ENCODE measurements around the gene ZNF24. TPM values are rescaled to one million over a fixed set of nuclear protein-coding genes. Genes with fewer than 3 reads are reported as not detected.

Gene ZNF24
- total RNA-seq, 1 experiment from 2014 or later, result 54.7 TPM

GRCh38 chr18:35383136-35383535 is 38.9 kb upstream of the ZNF24 start (continued):
- TF ChIP-seq ZBTB33 (IDR thresholded peaks at IDR 0.05; ENCODE audit: extremely low read depth, insufficient replicate concordance, low read length) (no peak), ZNF274 (IDR thresholded peaks at IDR 0.05; ENCODE audit: low read depth, low read length) (no peak)

GRCh38 chr18:35379421-35379820 is 35.2 kb upstream of the ZNF24 start:
- RAD21 ChIA-PET (ENCODE audit: low non-redundant PET in 1 of 2, low total read pairs in 2 of 2, uncharacterized antibody in 2 of 2, unreplicated experiment in 2 of 2), result no interaction called here
- intact Hi-C loops (cut with micrococcal nuclease), result loop anchor here (5.0 kb wide), 1 partner anchor 142 kb away; no protein-coding TSS in a partner anchor
- no peaks in the 10 kb centered on the region for H4K20me1 ChIP-seq (ENCODE audit: insufficient read depth)

GRCh38 chr18:35378574-35378896 is 34.3 kb upstream of the ZNF24 start:
- Histone ChIP-seq H3K27ac (ENCODE audit: low read depth, low read length) (no peak overlapping the region), H3K36me3 (ENCODE audit: control insufficient read depth in 1 of 2, insufficient read depth in 2 of 2, low read length in 2 of 2) (no peaks in the 10 kb centered on the region), H3K4me3 (replicated peaks in 1 of 2; ENCODE audit: low read depth in 1 of 2, low read length in 2 of 2) (no peak overlapping the region), H4K20me1 (ENCODE audit: insufficient read depth) (no peaks in the 10 kb centered on the region), H3K27me3 (ENCODE audit: insufficient read depth, low read length) (no peaks in the 10 kb centered on the region), H3K9me3 (ENCODE audit: control insufficient read depth in 1 of 2, insufficient read depth in 1 of 2, low read depth in 1 of 2, low read length in 2 of 2) (no peaks in the 10 kb centered on the region), H3K79me2 (ENCODE audit: insufficient read depth, low read length) (no peaks in the 10 kb centered on the region), H3K9me2 (ENCODE audit: insufficient read depth) (no peaks in the 10 kb centered on the region; the same call in 1 of the 2 replicates), H3K4me1 (ENCODE audit: control insufficient read depth in 1 of 2, insufficient read depth in 2 of 2, low read length in 2 of 2) (peaks cover 6 to 16% of the 10 kb centered on the region in 2 experiments; a peak in 3 of 4 replicates), H3K4me2 (ENCODE audit: low read length) (no peak overlapping the region), H2AFZ (ENCODE audit: low read depth, low read length, poor library complexity, severe bottlenecking) (no peak overlapping the region), H3K9ac (ENCODE audit: low read length) (no peak overlapping the region)
- CTCF ChIA-PET, result no interaction called here
- POLR2A ChIA-PET, result no interaction called here
- intact Hi-C loops (cut with micrococcal nuclease), result loop anchor here (5.0 kb wide), 1 partner anchor 141 kb away; no protein-coding TSS in a partner anchor
- no TSS peak for BruUV-seq (replicated peaks)
- DNase-seq (ENCODE audit: low read depth, low spot score), result no peak
- TF ChIP-seq MAX (IDR thresholded peaks at IDR 0.05), result no peak
- no peak for TF ChIP-seq CTCF (IDR thresholded peaks at IDR 0.05 in 2 of 3, conservative IDR thresholded peaks at IDR 0.05 in 1 of 3; ENCODE audit: borderline replicate concordance in 1 of 3, insufficient read depth in 1 of 3, low read depth in 2 of 3, low read length in 2 of 3)
- TF ChIP-seq YY1 (IDR thresholded peaks at IDR 0.05; ENCODE audit: extremely low read depth, insufficient replicate concordance, low read depth, low read length), result no peak
- no peak for TF ChIP-seq ZNF274 (IDR thresholded peaks at IDR 0.05; ENCODE audit: low read depth, low read length)
- TF ChIP-seq REST (IDR thresholded peaks at IDR 0.05; ENCODE audit: low read depth), result no peak
- RAD21 ChIA-PET (ENCODE audit: low non-redundant PET in 1 of 2, low total read pairs in 2 of 2, uncharacterized antibody in 2 of 2, unreplicated experiment in 2 of 2), result no interaction called here
- ATAC-seq, result no peak

More at GRCh38 chr18:35379421-35379820, 35.2 kb upstream of the ZNF24 start:
- no peaks in the 10 kb centered on the region for H3K27me3 ChIP-seq (ENCODE audit: insufficient read depth, low read length)
- DNase-seq (ENCODE audit: low read depth, low spot score) (no peak), ATAC-seq (no peak)
- H3K4me2 ChIP-seq (ENCODE audit: low read length), result no peak overlapping the region
- no TSS peak for BruUV-seq (replicated peaks)
- ChIA-PET POLR2A (no interaction called here), CTCF (no interaction called here)
- no peaks in the 10 kb centered on the region for H3K36me3 ChIP-seq (ENCODE audit: control insufficient read depth in 1 of 2, insufficient read depth in 2 of 2, low read length in 2 of 2)
- no peak overlapping the region for H3K9ac ChIP-seq (ENCODE audit: low read length)
- H3K9me2 ChIP-seq (ENCODE audit: insufficient read depth), result no peaks in the 10 kb centered on the region; the same call in 1 of the 2 replicates
- no peak overlapping the region for H3K4me3 ChIP-seq (replicated peaks in 1 of 2; ENCODE audit: low read depth in 1 of 2, low read length in 2 of 2)
- peaks cover 6 to 16% of the 10 kb centered on the region in 2 experiments; a peak in 3 of 4 replicates for H3K4me1 ChIP-seq (ENCODE audit: control insufficient read depth in 1 of 2, insufficient read depth in 2 of 2, low read length in 2 of 2)
- no peak overlapping the region for H2AFZ ChIP-seq (ENCODE audit: low read depth, low read length, poor library complexity, severe bottlenecking)
- H3K27ac ChIP-seq (ENCODE audit: low read depth, low read length), result no peak overlapping the region
- H3K9me3 ChIP-seq (ENCODE audit: control insufficient read depth in 1 of 2, insufficient read depth in 1 of 2, low read depth in 1 of 2, low read length in 2 of 2), result no peaks in the 10 kb centered on the region
- TF ChIP-seq RAD21 (IDR thresholded peaks at IDR 0.05; ENCODE audit: low read depth) (no peak), CBX3 (IDR thresholded peaks at IDR 0.05; ENCODE audit: low read depth) (no peak), YY1 (IDR thresholded peaks at IDR 0.05; ENCODE audit: extremely low read depth, insufficient replicate concordance, low read depth, low read length) (no peak), JUND (IDR thresholded peaks at IDR 0.05) (no peak), SP1 (IDR thresholded peaks at IDR 0.05; ENCODE audit: low read depth) (no peak)
- H3K79me2 ChIP-seq (ENCODE audit: insufficient read depth, low read length), result no peaks in the 10 kb centered on the region

Data from HCT116 (cell line).